Sigmoid colon (tissue), 4 donors: Measurements from ENCODE around the gene LITAF.

Experiments used
- POLR2A ChIP-seq, 2 donors: fragments of 450-650 bp; IDR thresholded peaks; one replicate each; pipeline ENCODE4 v1.6.1; 2016; ENCODE audit warnings: antibody characterized with exemption in 2 of 2, mild to moderate bottlenecking in 2 of 2, moderate library complexity in 2 of 2
- POLR2AphosphoS5 ChIP-seq, 4 donors: sonication (generic); formaldehyde crosslinking; IDR thresholded peaks; one replicate each; pipeline ENCODE4 v1.6.1; 2017; ENCODE audit warnings: antibody characterized with exemption in 4 of 4

DNA sequence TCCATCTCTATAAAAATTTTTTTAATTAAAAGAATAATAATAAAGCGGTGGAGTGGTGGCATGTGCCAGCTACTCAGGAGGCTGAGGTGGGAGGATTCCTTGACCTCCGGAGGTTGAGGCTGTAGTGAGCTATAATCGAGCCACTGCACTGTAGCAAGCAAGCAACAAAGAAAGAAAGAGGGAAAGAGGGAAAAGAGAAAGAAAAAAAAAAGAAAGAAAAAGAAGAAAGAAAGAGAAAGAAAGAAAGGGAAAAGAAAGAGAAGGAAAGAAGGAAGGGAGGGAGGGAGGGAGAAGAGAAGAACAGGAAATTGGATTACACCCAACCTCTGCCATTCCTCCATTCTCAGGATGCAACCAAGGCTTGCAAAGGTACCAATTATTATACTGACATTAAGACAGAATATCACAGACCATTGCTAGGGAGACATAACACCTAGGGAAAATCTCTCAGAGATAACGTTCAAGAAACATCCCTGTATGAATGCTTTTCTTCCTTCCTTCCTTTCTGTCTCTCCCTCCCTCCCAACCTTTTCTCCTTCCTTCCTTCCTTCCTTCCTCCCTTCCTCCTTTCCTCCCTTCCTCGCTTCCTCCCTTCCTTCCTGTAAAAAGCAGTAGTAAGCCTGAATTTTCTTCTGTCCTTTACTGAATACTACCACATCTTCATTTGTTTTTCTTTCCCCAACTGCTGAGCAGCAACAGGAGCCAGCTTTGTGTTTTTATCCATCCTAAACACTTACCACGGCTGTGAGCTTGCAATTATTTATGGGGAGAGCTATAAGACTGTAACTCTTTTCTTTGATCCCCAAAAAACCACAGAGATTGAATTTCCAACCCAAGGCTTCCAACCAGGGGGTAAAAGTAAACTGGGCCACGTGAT is 1.8 kb upstream of the LITAF start:
- TF ChIP-seq POLR2A (IDR thresholded peaks at IDR 0.05): no peak
- no peak for TF ChIP-seq POLR2AphosphoS5 (IDR thresholded peaks at IDR 0.05)
